Measurements from ENCODE around the gene CHMP6. TPM values are rescaled to one million over a fixed set of nuclear protein-coding genes. Genes with fewer than 3 reads are reported as not detected.

CHMP6 gene
- total and polyA plus RNA-seq, 12 donors = 17.5 to 30.6 (median 22.8) TPM

DNA sequence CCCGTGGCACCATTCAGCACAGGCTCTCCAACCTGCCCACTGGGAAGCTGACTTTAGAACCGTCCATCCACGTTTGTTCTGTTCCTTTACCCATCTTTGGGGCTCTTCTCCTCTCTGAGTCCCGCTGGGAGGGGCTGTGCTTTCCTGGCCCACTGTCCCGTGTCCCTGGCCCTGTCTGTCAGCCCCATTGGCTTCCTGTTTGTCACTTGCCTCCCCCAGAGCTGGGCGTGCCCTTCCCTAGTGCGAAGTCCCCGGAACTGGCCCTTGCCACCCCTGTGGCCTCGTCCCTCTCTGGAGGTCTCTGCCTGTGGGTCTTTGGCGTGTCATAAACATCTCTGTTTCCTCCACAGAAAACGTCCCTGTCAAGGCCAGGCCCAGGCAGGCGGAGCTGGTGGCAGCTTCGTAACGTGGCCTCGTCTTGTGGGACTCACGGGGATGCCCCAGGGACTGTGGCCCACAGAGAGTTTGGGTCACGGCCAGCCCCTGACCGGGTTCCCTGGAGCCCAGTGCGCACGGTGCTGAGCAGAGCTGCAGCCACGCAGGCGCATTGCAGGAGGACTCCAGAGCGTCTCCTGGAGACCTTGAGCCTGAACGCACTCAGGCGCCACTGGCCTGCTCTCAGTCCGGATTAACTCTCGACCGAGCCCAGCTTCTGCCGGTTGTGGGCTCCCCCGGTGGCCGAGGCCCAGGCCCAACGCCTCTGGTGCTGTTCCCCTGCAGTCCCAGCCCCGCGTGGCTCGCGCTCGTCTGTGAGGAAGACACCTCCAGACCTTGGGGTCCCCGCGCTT lies 7.3 kb downstream of the CHMP6 start:
- DNase-seq = no peak
- TF ChIP-seq, protein P1, sequence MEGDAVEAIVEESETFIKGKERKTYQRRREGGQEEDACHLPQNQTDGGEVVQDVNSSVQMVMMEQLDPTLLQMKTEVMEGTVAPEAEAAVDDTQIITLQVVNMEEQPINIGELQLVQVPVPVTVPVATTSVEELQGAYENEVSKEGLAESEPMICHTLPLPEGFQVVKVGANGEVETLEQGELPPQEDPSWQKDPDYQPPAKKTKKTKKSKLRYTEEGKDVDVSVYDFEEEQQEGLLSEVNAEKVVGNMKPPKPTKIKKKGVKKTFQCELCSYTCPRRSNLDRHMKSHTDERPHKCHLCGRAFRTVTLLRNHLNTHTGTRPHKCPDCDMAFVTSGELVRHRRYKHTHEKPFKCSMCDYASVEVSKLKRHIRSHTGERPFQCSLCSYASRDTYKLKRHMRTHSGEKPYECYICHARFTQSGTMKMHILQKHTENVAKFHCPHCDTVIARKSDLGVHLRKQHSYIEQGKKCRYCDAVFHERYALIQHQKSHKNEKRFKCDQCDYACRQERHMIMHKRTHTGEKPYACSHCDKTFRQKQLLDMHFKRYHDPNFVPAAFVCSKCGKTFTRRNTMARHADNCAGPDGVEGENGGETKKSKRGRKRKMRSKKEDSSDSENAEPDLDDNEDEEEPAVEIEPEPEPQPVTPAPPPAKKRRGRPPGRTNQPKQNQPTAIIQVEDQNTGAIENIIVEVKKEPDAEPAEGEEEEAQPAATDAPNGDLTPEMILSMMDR (IDR thresholded peaks at IDR 0.05) = no peak
- peaks cover 13 to 38% (median 29%) of the 10 kb centered on the region in 9 donors for H3K4me1 ChIP-seq
- peaks cover 3 to 25% (median 9%) of the 10 kb centered on the region in 7 donors for H3K27me3 ChIP-seq
- no peak for ATAC-seq
- peaks cover 0 to 57% (median 50%) of the 10 kb centered on the region in 9 donors for H3K36me3 ChIP-seq
- WGBS, 2 donors = 86 to 90% methylated on average over 38 to 39 of the region's 39 CpGs
- intact Hi-C loops (cut with DNase I) = loop anchor here in 1 of 10 donors (10.0 kb wide), 1 partner anchor 236 kb away; the partner anchor contains the start of genes NDUFAF8 and TEPSIN
- H3K27ac ChIP-seq = no peak overlapping the region
- no peak overlapping the region for H3K4me3 ChIP-seq
- no peaks in the 10 kb centered on the region for H3K9me3 ChIP-seq

DNA sequence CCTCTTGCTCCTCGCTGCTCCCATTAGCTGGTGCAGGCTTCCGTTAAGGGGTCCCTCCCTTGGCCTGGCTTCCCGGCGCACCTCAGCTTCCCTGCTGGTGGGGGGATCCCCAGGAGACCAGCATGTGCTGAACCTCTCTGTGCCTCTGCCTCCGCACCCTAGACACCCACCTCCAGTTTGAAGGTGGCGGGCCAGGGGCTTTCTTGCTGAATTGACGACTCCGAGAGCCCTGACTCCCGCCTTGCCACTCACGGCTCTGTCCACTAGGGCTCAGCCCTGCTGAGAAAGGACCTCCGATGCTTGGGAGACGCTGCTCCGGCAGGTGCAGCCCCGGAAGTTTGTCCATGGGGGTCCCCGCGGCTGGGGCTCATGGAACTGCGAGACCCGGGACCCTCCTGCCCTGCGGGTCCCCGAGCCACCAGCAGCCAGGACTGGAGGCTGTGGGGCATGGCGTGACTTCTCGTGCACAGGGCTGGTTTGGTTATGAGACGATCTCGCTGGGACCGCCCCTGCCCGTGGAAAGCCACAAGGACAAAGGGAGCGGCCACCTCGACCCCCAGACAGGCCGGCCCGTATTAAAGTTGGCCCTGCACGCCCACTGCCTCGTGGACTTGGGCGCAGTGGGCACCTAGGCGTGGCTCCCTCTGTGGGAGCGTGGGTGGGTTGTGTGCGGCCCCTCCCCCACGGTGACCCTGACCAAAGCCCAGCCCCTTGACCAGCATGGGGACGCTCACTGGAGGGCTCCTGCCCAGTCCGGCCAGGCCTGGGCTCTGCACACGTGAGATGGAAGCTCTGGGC lies 8.1 kb downstream of the CHMP6 start:
- no peaks in the 10 kb centered on the region for H3K9me3 ChIP-seq
- DNase-seq (no peak), ATAC-seq (no peak)
- no peak overlapping the region for H3K27ac ChIP-seq
- no peak overlapping the region for H3K4me3 ChIP-seq
- intact Hi-C loops (cut with DNase I) = loop anchor here in 1 of 10 donors (10.0 kb wide), 1 partner anchor 235 kb away; the partner anchor contains the start of genes NDUFAF8 and TEPSIN
- peaks cover 0 to 57% (median 50%) of the 10 kb centered on the region in 9 donors for H3K36me3 ChIP-seq
- H3K27me3 ChIP-seq = peaks cover 8 to 33% (median 16%) of the 10 kb centered on the region in 7 donors
- TF ChIP-seq, protein P1 (IDR thresholded peaks at IDR 0.05) = no peak
- 92 to 94% methylated on average over 40 of the region's 40 CpGs for WGBS, 2 donors
- H3K4me1 ChIP-seq = peaks cover 16 to 41% (median 32%) of the 10 kb centered on the region in 9 donors

DNA sequence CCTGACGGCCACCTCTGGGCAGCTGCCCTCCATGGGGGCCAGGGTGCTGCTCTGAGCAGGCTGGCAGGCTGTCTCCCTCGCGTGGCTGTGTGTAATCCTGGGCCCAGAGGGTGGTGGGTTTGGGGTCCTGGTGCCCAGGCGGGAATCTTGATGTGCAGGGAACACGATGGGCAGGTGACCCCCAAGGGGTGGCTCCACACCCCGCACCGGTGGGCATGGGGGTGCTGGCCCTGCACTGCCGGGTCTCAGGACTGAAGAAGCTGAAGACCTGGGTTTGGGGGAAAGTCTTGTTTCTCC lies 8.6 kb downstream of the CHMP6 start:
- intact Hi-C loops (cut with DNase I) = no loop called here
- ATAC-seq = peak in 1 of 8 donors; percentile 16
- H3K36me3 ChIP-seq = peaks cover 0 to 52% (median 46%) of the 10 kb centered on the region in 9 donors
- H3K4me3 ChIP-seq = no peak overlapping the region
- peaks cover 8 to 38% (median 21%) of the 10 kb centered on the region in 7 donors for H3K27me3 ChIP-seq
- H3K9me3 ChIP-seq = no peaks in the 10 kb centered on the region
- 95% methylated on average over 8 of the region's 8 CpGs for WGBS, 2 donors
- DNase-seq = no peak
- no peak overlapping the region for H3K27ac ChIP-seq
- H3K4me1 ChIP-seq = peaks cover 16 to 41% (median 32%) of the 10 kb centered on the region in 9 donors
- TF ChIP-seq, protein P1 (IDR thresholded peaks at IDR 0.05) = no peak

DNA sequence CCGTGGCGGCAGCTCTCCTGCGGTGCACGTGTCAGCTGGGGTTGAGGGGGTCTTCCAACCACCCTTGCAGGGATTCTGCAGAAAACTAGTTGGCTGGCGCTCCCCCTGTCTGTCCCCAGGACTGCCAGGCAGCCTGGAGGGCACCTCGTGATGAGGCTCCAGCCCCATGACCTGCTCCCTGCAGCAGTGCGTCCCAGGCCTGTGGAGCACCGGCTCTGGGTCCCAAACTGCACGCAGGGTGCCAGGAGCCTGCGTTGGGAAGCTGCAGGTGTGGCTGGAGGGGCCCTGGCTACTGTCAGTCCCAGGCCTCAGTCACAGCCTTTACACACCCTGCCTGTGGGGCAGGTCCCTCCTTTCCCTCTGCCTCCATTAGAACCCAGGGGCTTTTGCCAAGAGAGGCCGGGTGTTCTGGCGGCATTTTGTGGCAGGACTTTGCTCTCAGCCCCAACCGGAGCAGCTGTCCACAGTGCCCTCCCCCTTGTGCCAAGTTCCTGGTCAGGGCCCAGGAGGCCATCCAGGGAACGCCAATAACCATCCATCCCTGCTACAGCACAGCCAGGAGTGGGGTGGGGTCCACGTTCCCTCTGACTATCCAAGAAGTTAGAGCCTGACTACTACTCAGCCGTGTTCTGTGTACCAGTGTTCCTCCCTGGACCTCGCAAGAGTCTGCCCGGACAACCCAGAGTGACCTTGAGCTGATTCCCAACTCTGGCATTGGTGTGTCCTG lies 9.2 kb downstream of the CHMP6 start:
- Histone ChIP-seq H3K27me3 (peaks cover 8 to 42% (median 23%) of the 10 kb centered on the region in 7 donors), H3K9me3 (no peaks in the 10 kb centered on the region), H3K27ac (no peak overlapping the region), H3K36me3 (peaks cover 0 to 47% (median 43%) of the 10 kb centered on the region in 9 donors), H3K4me3 (no peak overlapping the region), H3K4me1 (peaks cover 16 to 41% (median 32%) of the 10 kb centered on the region in 9 donors)
- intact Hi-C loops (cut with DNase I) = no loop called here
- TF ChIP-seq, protein P1 (IDR thresholded peaks at IDR 0.05) = no peak
- 63 to 71% methylated on average over 18 of the region's 18 CpGs for WGBS, 2 donors
- no peak for DNase-seq
- peak in 5 of 8 donors; percentile 23 to 51 (median 45) for ATAC-seq
